GM18861 (cell line): ENCODE data around the gene RAP1GAP2.
"Not testable (repeated sequence)": the region's sequence is repeated elsewhere in the genome, so short reads cannot be mapped to it uniquely, and the experiment has no call there.

Experiments
- ATAC-seq: cut with Tn5 transposase; IDR thresholded peaks from one replicate; pipeline ENCODE4 v1.9.1; 2021; ENCODE audit not compliant: unreplicated experiment

RAP1GAP2 gene

DNA sequence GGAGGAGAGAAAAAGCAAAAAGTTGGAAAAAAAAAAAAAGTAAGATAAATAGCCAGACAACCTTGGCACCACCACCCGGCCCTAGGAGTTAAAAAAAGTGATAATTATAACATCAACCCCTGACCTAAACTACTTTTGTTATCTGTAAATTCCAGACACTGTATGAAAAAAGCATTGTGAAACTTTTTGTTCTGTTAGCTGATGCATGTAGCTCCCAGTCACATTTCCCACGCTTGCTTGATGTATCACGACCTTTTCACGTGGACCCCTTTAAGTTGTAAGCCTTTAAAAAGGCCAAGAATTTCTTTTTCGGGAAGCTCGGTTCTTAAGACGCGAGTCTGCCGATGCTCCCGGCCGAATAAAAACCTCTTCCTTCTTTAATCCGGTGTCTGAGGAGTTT is 10.9 kb upstream of the RAP1GAP2 start:
- ATAC-seq, result not testable (repeated sequence)

GRCh38 chr17:2786176-2786881 is 9.9 kb upstream of the RAP1GAP2 start:
- no peak for ATAC-seq

GRCh38 chr17:2789700-2790099 is 6.5 kb upstream of the RAP1GAP2 start:
- no peak for ATAC-seq

DNA sequence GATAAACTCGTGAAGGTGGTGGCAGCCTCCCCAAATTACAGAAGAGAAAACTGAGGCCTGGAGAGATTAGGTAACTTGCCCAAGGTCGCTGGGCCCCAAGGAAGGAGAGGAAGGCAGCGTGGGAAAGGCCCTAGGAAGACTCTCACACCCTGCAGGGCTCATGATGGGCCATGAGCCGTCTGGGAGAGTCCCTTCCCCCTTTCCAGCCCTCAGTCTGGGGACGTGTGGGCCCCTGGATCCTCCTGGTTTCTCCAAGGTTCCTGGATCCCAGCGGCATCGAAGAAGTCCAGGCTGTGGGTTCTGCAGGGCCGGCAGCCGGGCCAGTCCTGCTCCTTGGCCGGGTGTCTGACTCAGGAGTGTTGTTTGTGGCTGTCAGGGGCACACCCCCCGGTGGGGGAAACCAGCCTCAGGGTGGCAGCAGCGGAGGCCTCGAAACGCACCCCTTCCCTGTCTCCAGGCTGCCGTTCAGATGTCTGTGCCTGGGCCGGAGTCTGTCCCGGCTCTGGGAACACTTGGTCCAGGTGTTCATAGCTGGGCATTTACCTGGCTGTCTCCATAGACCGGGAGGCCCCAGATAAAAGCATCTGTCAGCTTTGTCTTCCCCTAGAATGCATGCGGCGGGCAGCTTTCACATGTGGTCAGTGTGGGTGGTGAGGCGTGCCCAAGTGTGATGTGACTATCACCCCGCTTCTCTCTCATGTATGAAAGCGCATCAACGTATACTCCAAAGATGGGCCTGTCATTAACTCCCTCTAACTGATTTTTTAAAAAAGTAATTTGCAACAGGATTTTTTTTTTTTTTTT is 3.7 kb upstream of the RAP1GAP2 start:
- no peak for ATAC-seq

DNA sequence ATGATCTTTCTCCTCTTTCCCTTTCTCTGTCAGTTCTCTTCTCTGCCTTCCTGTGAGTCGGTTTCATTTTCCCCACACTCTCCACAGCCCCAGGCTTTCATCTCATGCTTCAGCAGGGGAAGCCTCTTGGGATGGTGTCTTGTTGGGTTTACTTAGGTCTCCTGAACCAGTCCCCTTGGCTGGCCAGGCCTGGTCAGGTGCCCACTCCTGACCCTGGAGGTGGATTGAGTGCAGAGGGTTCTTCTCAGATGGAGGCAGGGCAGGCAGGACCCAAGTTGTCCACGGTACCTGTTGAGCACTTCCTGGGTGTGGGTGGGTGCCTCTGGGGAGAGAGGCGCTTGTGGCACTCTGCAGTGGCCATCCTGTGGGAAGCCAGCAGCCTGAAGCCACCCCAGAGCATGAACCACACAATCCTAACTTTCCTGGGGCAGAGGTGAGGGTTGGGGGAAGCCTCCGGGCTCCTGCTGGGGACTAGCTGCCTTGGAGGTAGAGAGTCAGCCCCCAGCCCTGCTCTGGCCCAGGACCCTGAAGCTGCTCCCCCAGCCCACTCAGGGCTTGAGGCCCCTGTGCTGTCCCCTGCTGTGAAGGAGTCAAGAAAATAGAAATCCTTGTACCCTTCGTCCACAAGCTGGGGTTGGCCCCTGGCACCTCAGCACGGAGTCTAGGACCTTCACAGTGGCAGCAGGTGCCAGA is 2.0 kb upstream of the RAP1GAP2 start:
- ATAC-seq, result no peak

GRCh38 chr17:2795441-2796163 is 636 bp upstream of the RAP1GAP2 start:
- ATAC-seq, result no peak

- no peak for ATAC-seq
These were observed 988 bp downstream of the RAP1GAP2 start for GRCh38 chr17:2797226-2797625.

DNA sequence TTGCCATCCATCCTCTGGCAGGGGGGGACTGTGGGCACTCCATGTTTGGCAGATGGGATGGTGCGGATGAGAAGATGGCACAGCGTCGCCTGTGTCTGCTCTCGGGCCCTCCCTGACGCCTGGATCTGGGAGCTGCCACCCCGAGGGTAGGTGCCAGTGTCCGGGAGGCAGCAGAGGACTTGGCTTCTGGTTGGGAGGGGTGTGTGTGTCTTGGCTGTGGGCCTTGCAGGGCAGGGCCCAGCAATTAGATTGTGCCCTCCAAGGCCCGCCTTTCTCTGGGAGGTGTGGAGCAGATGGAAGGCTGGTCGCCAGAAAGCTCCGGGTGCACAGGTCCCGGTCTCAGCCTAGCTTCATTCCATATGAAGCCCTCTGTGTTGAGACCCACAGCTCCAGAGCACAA is 1.4 kb downstream of the RAP1GAP2 start:
- no peak for ATAC-seq

DNA sequence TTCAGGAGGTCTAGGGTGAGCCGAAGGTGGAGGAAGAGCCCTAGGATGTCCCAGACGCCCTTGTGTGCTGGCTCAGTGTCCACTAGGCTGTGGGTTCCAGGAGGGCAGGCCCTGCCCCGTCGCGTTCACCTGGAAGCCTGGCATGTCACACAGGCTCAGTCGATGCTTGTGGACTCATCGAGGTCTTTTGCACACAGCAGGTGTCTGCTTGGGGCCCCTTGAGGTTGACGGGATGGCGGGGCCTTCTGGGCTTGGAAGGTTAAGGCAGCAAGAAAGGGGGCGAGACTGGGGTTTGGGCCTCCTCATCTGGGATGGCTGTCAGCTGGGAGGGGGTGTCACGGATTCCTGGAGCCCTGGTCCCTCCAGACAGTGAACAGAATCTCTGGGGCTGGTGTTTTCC is 1.9 kb downstream of the RAP1GAP2 start:
- no peak for ATAC-seq

- no peak for ATAC-seq
These were observed 2.4 kb downstream of the RAP1GAP2 start for GRCh38 chr17:2798678-2799077.

GRCh38 chr17:2799653-2800052 is 3.4 kb downstream of the RAP1GAP2 start:
- ATAC-seq, result no peak

DNA sequence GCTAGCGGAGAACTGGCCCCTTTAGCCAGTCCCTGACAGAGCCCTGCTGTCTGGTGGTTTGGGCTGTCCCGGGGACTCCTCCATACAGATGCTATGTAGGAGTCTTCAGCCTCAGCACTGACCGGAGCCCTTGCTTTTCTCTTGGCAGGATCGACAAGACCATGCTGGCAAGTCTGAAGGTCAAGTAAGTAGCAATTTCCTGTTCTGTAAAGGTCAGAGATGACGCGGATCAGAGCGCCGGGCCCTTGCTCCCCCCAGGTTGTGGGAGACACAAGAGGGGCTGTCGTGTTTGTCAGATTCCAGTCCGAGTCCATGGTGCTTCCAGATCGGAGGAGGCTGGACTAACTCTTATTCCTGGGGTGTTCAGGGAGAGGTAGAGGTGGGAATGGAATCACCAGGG is 4.1 kb downstream of the RAP1GAP2 start:
- no peak for ATAC-seq

DNA sequence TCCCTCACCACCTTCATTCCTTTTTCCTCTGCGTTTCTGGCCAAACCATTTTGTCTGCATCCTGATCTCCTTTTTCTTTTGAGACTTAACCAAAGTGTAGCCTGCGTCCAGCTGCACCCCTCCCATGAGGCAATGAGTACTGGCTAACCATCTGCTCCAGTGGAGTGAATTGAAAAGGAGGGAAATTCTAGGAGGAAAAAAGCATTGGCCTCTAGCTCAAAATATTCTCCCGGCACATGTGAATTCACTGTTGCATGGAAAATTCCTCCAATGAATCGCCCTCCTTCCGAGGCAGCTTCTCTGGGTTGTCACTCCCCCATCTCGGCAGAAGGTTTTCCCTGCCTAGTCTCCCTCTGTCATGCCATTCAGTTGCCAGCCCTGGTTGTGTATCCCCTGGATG is 5.6 kb downstream of the RAP1GAP2 start:
- ATAC-seq, result no peak

GRCh38 chr17:2802574-2802973 is 6.3 kb downstream of the RAP1GAP2 start:
- no peak for ATAC-seq

GRCh38 chr17:2803386-2803785 is 7.1 kb downstream of the RAP1GAP2 start:
- ATAC-seq, result no peak

DNA sequence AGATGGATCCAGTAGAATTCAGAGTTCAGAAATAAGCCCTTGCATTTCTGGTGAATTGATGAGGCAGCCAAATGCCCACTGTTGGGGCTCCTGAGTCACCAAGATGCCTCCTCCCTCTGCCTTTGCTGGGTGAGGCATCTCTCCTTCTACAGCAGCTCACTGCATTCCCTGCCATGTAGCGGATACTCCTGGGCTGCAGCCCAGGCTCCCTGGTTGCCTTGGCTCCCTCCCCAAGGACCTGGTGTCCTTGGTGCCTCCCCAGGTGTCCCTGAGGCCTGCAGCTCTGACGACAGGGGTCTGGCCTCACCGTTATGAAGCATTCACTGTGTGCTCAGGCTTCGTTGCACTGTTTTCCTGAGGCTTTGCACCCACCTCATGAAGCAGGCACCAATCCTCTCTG is 7.7 kb downstream of the RAP1GAP2 start:
- ATAC-seq, result no peak

DNA sequence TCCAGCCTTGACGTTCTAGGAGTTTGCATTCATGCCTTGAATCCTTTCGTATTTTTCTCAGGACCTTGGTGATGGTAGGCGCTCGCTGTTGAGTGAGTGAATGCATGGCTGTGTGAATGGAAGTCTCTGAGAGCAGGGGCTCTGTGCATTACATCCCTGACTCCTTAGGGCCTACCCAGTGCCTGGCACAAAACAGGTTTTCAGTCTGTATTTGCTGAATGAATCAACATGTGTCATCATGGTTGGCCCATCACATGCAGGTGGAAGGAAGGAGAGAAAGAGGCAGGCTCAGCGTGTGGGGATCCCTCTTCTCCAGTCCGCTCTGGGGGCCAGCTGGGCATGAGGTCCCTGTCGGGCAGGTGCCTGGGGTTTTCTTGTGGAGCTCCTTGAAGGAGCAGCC is 8.7 kb downstream of the RAP1GAP2 start:
- ATAC-seq, result no peak

DNA sequence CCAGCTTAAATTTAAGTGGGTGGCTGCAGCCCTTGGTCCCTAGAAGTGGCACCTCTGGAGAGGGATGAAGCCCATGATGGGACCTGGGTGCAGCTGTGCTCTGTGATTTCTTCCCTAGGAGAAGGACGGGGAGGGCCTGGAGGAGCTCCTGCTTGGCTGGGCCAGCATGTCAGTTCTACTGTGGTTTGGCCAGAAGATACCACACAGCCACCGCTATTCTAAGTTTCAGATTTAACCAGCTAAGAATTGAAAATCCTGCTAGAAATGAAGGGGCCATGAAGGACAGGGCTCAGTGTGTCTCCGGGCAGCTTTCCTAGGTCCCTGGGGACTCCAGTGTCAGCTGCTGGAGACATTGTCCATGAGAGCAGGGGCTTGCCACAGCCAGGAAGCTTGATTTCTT is 9.7 kb downstream of the RAP1GAP2 start:
- no peak for ATAC-seq

DNA sequence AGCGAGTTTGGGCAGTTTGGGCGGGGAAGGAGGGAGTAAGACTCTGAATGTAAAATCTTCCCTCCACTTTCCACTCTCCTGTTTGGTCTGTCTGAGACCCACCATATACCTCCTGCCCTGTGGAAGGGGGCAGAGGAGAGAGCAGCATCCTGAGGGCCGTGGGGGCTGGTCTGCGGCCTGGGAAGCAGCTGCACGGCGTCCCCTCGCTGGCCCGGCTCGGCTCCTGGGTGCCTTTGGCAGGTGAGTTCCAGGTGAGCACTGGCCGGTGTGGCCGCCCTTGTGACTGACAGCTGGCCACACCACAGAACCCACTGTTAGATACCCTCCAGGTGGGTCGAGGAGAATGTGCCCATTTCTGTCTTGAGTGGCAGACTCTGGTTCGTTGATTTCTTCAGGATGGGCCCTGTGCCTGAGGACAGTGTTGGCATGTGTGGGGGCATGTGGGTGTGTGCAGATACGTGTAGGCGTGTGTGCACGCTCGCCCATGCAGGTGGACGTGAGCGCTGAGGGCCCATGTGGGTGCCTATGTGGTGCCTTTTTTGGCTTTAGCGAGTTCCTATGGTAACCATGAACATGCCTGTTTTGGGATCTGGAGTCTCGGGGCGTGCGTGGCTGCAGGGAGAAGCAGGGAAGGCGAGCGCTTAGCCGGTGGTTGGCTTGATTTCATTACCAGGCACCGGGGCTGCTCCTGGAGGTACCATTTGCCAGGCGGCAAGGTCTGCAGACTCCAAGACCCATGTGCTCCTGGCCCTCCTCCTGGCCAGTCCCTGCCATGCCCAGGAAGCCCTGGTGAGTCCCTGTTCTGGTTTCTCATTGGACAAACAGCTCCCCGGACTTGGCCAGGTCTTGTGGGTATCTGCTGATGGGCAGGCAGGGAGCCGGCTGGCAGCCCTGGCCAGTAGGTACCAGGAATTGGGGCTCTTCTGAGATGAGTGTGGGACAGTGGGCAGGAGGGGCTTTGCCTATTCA is 12.4 kb downstream of the RAP1GAP2 start:
- no peak for ATAC-seq

GRCh38 chr17:2809337-2809736 is 13.1 kb downstream of the RAP1GAP2 start:
- no peak for ATAC-seq
